GM12878 (cell line): Measurements from ENCODE around the gene TSSK2.

ENCODE experiments used
- DPF2 ChIP-seq: fragments of 450-650 bp; IDR thresholded peaks from 2 replicates; pipeline ENCODE4 v1.6.1; 2017; ENCODE audit warnings: mild to moderate bottlenecking
- TF ChIP-seq, protein P1 (sequence below): fragments of 450-650 bp; IDR thresholded peaks from 2 replicates; pipeline ENCODE4 v1.6.1; 2017; ENCODE audit warnings: mild to moderate bottlenecking

DNA sequence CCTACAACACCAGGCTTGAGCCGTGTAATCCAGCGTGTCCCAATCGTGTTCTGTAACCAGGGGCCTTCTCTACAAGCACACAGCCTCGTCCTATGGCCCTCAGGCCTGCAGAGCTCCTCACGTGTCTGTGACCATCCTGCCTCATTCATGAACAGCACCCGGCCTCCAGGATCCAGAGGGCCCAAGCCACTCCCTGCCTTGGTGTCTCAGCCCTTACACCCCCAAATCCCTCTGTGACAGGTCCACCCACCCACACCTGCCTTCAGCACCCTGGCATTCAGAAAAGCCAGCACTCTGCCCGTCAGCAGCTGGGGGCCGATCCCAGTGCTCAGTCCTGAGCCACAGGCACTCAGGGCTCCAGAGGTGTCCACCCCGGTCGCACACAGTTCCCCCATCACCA lies 5.8 kb downstream of the TSSK2 start:
- no peak for TF ChIP-seq DPF2
- TF ChIP-seq, protein P1, sequence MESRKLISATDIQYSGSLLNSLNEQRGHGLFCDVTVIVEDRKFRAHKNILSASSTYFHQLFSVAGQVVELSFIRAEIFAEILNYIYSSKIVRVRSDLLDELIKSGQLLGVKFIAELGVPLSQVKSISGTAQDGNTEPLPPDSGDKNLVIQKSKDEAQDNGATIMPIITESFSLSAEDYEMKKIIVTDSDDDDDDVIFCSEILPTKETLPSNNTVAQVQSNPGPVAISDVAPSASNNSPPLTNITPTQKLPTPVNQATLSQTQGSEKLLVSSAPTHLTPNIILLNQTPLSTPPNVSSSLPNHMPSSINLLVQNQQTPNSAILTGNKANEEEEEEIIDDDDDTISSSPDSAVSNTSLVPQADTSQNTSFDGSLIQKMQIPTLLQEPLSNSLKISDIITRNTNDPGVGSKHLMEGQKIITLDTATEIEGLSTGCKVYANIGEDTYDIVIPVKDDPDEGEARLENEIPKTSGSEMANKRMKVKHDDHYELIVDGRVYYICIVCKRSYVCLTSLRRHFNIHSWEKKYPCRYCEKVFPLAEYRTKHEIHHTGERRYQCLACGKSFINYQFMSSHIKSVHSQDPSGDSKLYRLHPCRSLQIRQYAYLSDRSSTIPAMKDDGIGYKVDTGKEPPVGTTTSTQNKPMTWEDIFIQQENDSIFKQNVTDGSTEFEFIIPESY, result no peak
